H1 (cell line): ENCODE measurements around the gene SH3RF2. TPM values are rescaled to one million over a fixed set of nuclear protein-coding genes. Genes with fewer than 3 reads are reported as not detected.

Experiments used
- CTCF ChIA-PET: fragments of 300-600 bp; sonication (Branson Sonifier 250); formaldehyde crosslinking; loops from one replicate; lab custom pipeline; 2021; ENCODE audit not compliant: partially characterized antibody; lab: Charles Lee
- POLR2A ChIA-PET: fragments of 300-600 bp; sonication (Branson Sonifier 250); formaldehyde crosslinking; loops from one replicate; lab custom pipeline; 2021; ENCODE audit warnings: inconsistent platforms; ENCODE audit not compliant: partially characterized antibody; lab: Charles Lee
- DNase-seq, 2 experiments: peaks; one replicate each; pipeline versions ENCODE4 v3.0.0 to v3.0.0-alpha.2; 2010 to 2022; ENCODE audit warnings: low spot score in 2 of 2, low read depth in 1 of 2, mixed read lengths in 1 of 2
- FAIRE-seq: peaks from 2 replicates; lab custom pipeline; 2011; peaks lifted over from hg19 to GRCh38; lab: Jason Lieb, UNC
- H2AFZ ChIP-seq: 2 replicates; pipeline ENCODE4 v1.8.1; 2012; ENCODE audit warnings: low read length, inconsistent platforms
- H2AK5ac ChIP-seq: 2 replicates; pipeline ENCODE4 v1.6.1; 2013; ENCODE audit warnings: low read depth, low read length
- H2BK120ac ChIP-seq: replicated peaks from 2 replicates; pipeline ENCODE3; 2013; ENCODE audit warnings: low read depth, low read length, inconsistent platforms
- H2BK12ac ChIP-seq: 2 replicates; pipeline ENCODE4 v1.6.1; 2013; ENCODE audit warnings: low read depth, low read length
- H2BK15ac ChIP-seq: 2 replicates; pipeline ENCODE4 v1.6.1; 2013; ENCODE audit warnings: low read length
- H2BK20ac ChIP-seq: 2 replicates; pipeline ENCODE4 v1.6.1; 2013; ENCODE audit warnings: low read length
- H2BK5ac ChIP-seq: 2 replicates; pipeline ENCODE4 v1.6.1; 2013; ENCODE audit warnings: low read depth, low read length
- H3K14ac ChIP-seq: 2 replicates; pipeline ENCODE4 v1.6.1; 2013; ENCODE audit warnings: inconsistent platforms; ENCODE audit not compliant: insufficient read length
- H3K18ac ChIP-seq: 2 replicates; pipeline ENCODE4 v1.6.1; 2013; ENCODE audit warnings: low read length; ENCODE audit errors: extremely low read depth
- H3K23ac ChIP-seq: 2 replicates; pipeline ENCODE4 v1.6.1; 2013; ENCODE audit warnings: inconsistent platforms; ENCODE audit not compliant: insufficient read length
- H3K23me2 ChIP-seq: 2 replicates; pipeline ENCODE4 v1.6.1; 2013; ENCODE audit warnings: low read depth, low read length
- H3K27ac ChIP-seq: 2 replicates; pipeline ENCODE4 v1.6.1; 2011; ENCODE audit warnings: low read depth, low read length, inconsistent platforms
- H3K27me3 ChIP-seq, 4 experiments: replicated peaks in 1 of 4; 1 replicate in 1 of 4; 2 replicates in 3 of 4; pipeline versions ENCODE4 v1.6.1 to v1.8.1; 2011 to 2013; ENCODE audit warnings: low read length in 3 of 4, mild to moderate bottlenecking in 3 of 4, inconsistent platforms in 2 of 4, mixed read lengths in 2 of 4, moderate library complexity in 1 of 4; ENCODE audit not compliant: control insufficient read depth in 3 of 4, insufficient read depth in 3 of 4; ENCODE audit errors: extremely low read depth in 1 of 4
- H3K36me3 ChIP-seq, 4 experiments: 2 replicates each; pipeline versions ENCODE4 v1.6.1 to v1.8.1; 2011 to 2013; ENCODE audit warnings: mild to moderate bottlenecking in 4 of 4, low read length in 3 of 4, moderate library complexity in 2 of 4, control low read depth in 1 of 4, inconsistent platforms in 1 of 4; ENCODE audit not compliant: insufficient read depth in 4 of 4, control insufficient read depth in 2 of 4
- H3K4ac ChIP-seq: replicated peaks from 2 replicates; pipeline ENCODE3; 2013; ENCODE audit warnings: low read length, low read depth, mixed read lengths, inconsistent platforms; ENCODE audit not compliant: insufficient read length
- H3K4me1 ChIP-seq, 4 experiments: replicated peaks in 1 of 4; 1 replicate in 1 of 4; 2 replicates in 3 of 4; pipeline versions ENCODE4 v1.6.1 to v1.8.1; 2011 to 2013; ENCODE audit warnings: low read length in 3 of 4, inconsistent platforms in 2 of 4, mixed read lengths in 1 of 4; ENCODE audit not compliant: insufficient read depth in 4 of 4, control insufficient read depth in 3 of 4
- H3K4me2 ChIP-seq, 2 experiments: 2 replicates each; pipeline versions ENCODE4 v1.6.1 to v1.8.1; 2011 to 2013; ENCODE audit warnings: low read depth in 2 of 2, low read length in 2 of 2, control low read depth in 1 of 2, inconsistent platforms in 1 of 2, mild to moderate bottlenecking in 1 of 2; ENCODE audit not compliant: insufficient read depth in 1 of 2
- H3K4me3 ChIP-seq, 4 experiments: fragments of 200-600, 300-600 bp in 1 of 4; sonication (generic), shearing (Covaris generic), sonication (Bioruptor Twin) in 1 of 4; 2 replicates each; pipeline versions ENCODE4 v1.5.1 to v1.8.1; 2011 to 2016; ENCODE audit warnings: low read length in 4 of 4, low read depth in 3 of 4, control low read depth in 2 of 4, inconsistent platforms in 2 of 4, mild to moderate bottlenecking in 2 of 4, mixed read lengths in 1 of 4, moderate library complexity in 1 of 4; ENCODE audit not compliant: insufficient read depth in 2 of 4; ENCODE audit errors: extremely low read depth in 1 of 4
- H3K56ac ChIP-seq: replicated peaks from 2 replicates; pipeline ENCODE3; 2013; ENCODE audit warnings: low read depth, mild to moderate bottlenecking, mixed read lengths, low read length, inconsistent platforms; ENCODE audit not compliant: insufficient read length
- H3K79me1 ChIP-seq: 2 replicates; pipeline ENCODE4 v1.6.1; 2013; ENCODE audit warnings: low read depth, low read length, control low read depth
- H3K79me2 ChIP-seq, 2 experiments: 2 replicates each; pipeline versions ENCODE4 v1.6.1 to v1.8.1; 2012 to 2013; ENCODE audit warnings: low read length in 2 of 2, mild to moderate bottlenecking in 2 of 2, inconsistent platforms in 1 of 2; ENCODE audit not compliant: insufficient read depth in 2 of 2, control insufficient read depth in 1 of 2
- H3K9ac ChIP-seq, 4 experiments: replicated peaks in 1 of 4; 1 replicate in 1 of 4; 2 replicates in 3 of 4; pipeline versions ENCODE4 v1.6.1 to v1.8.1; 2011 to 2013; ENCODE audit warnings: low read depth in 3 of 4, low read length in 3 of 4, control low read depth in 2 of 4, mild to moderate bottlenecking in 2 of 4, moderate library complexity in 2 of 4, inconsistent platforms in 1 of 4; ENCODE audit errors: extremely low read depth in 1 of 4
- H3K9me3 ChIP-seq, 2 experiments: 2 replicates each; pipeline versions ENCODE4 v1.6.1 to v1.8.1; 2012 to 2013; ENCODE audit warnings: mild to moderate bottlenecking in 2 of 2, moderate library complexity in 2 of 2, control low read depth in 1 of 2, inconsistent platforms in 1 of 2, low read depth in 1 of 2, low read length in 1 of 2, mixed read lengths in 1 of 2; ENCODE audit not compliant: insufficient read depth in 2 of 2
- H4K20me1 ChIP-seq, 2 experiments: replicated peaks in 1 of 2; 2 replicates each; pipeline versions ENCODE3 to v1.8.1; 2011 to 2013; ENCODE audit warnings: inconsistent platforms in 2 of 2, low read length in 2 of 2, mild to moderate bottlenecking in 1 of 2; ENCODE audit not compliant: insufficient read depth in 2 of 2, control insufficient read depth in 1 of 2
- H4K5ac ChIP-seq: 2 replicates; pipeline ENCODE4 v1.6.1; 2013; ENCODE audit warnings: low read length, low read depth, mixed read lengths, inconsistent platforms; ENCODE audit not compliant: insufficient read length
- H4K8ac ChIP-seq: 2 replicates; pipeline ENCODE4 v1.8.0; 2013; ENCODE audit warnings: mild to moderate bottlenecking, moderate library complexity, low read length, inconsistent platforms; ENCODE audit not compliant: insufficient read depth; ENCODE audit errors: extremely low read depth
- H4K91ac ChIP-seq: replicated peaks from 2 replicates; pipeline ENCODE3; 2013; ENCODE audit warnings: low read length, mixed read lengths, inconsistent platforms; ENCODE audit not compliant: insufficient read length
- BACH1 ChIP-seq: IDR thresholded peaks from 2 replicates; pipeline ENCODE4 v1.6.1; 2012; ENCODE audit warnings: low read length, improper control_type of control experiment
- CHD1 ChIP-seq: IDR thresholded peaks from 2 replicates; pipeline ENCODE4 v1.6.1; 2012; ENCODE audit warnings: low read depth, low read length, improper control_type of control experiment
- CREB1 ChIP-seq: IDR thresholded peaks from 2 replicates; pipeline ENCODE4 v1.6.1; 2012; ENCODE audit warnings: inconsistent platforms
- GABPA ChIP-seq: IDR thresholded peaks from 2 replicates; pipeline ENCODE4 v1.6.1; 2011; ENCODE audit warnings: mild to moderate bottlenecking, low read length, moderate library complexity, borderline replicate concordance; ENCODE audit not compliant: insufficient read depth
- NRF1 ChIP-seq: IDR thresholded peaks from 2 replicates; pipeline ENCODE4 v1.6.1; 2011; ENCODE audit warnings: mild to moderate bottlenecking, low read depth, low read length, improper control_type of control experiment
- POU5F1 ChIP-seq: IDR thresholded peaks from 2 replicates; pipeline ENCODE4 v1.6.1; 2011; ENCODE audit warnings: low read depth, mild to moderate bottlenecking, low read length, moderate library complexity
- RBBP5 ChIP-seq: IDR thresholded peaks from 2 replicates; pipeline ENCODE4 v1.7.1; 2012; ENCODE audit warnings: low read depth, mild to moderate bottlenecking, inconsistent platforms, low read length, moderate library complexity, borderline replicate concordance
- RXRA ChIP-seq: IDR thresholded peaks from 2 replicates; pipeline ENCODE4 v1.6.1; 2011; ENCODE audit warnings: low read depth, mild to moderate bottlenecking, low read length, moderate library complexity; ENCODE audit not compliant: insufficient read depth
- SAP30 ChIP-seq: fragments of 300-600 bp; sonication (generic); IDR thresholded peaks from 2 replicates; pipeline ENCODE4 v1.7.1; 2012; ENCODE audit warnings: low read length, moderate library complexity, mild to moderate bottlenecking, inconsistent platforms; ENCODE audit not compliant: insufficient read depth, insufficient replicate concordance
- TCF12 ChIP-seq: IDR thresholded peaks from 2 replicates; pipeline ENCODE4 v1.6.1; 2011; ENCODE audit warnings: low read depth, mild to moderate bottlenecking, low read length
- WGBS, 2 experiments: shearing (Covaris generic) in 1 of 2; methylation state at CpG; one replicate each; pipeline versions ENCODE4 v1.1.6 to v1.1.7; 2013 to 2015; ENCODE audit warnings: low lambda C conversion rate in 2 of 2, mixed read lengths in 2 of 2, inconsistent platforms in 1 of 2, low coverage in 1 of 2, missing lambda C conversion rate in 1 of 2; ENCODE audit not compliant: insufficient replicate concordance in 2 of 2, insufficient coverage in 1 of 2, insufficient read length in 1 of 2; ENCODE audit errors: extremely low coverage in 1 of 2, missing lambda C conversion rate in 1 of 2; 5-methylcytosine and 5-hydroxymethylcytosine counted together
- polyA plus RNA-seq, 7 experiments: library from polyadenylated mRNA; depleted of rRNA in 3 of 7; stranded (reverse) in 5 of 7; unstranded in 2 of 7; fragments of >200 nt in 5 of 7; fragments of 200-250 nt in 2 of 7; gene quantifications; 1 replicate in 5 of 7; 2 replicates in 1 of 7; 4 replicates in 1 of 7; pipeline versions ENCODE4 v1.2.1 to v1.2.3, GENCODE V29; 2011 to 2013; ENCODE audit warnings: missing spikeins in 2 of 7, mixed read lengths in 2 of 7
- total RNA-seq: library from RNA; stranded (reverse); fragmentation: NEBNext Ultra II Directional; extraction: Animal tissue kit (Norgen Biotek cat#: 25700); gene quantifications from 2 replicates; pipeline ENCODE4 v1.2.1, GENCODE V29; 2021
- TF ChIP-seq, protein P1 (sequence below): IDR thresholded peaks from 2 replicates; pipeline ENCODE4 v1.6.1; 2011; ENCODE audit warnings: low read length, improper control_type of control experiment
- TF ChIP-seq, protein P2 (sequence below): IDR thresholded peaks from 2 replicates; pipeline ENCODE4 v1.6.1; 2012; ENCODE audit warnings: inconsistent platforms

Gene SH3RF2
- total and polyA plus RNA-seq, 2 of the 8 experiments (the other 6 are each of a cell fraction or from before 2014, with no cell fraction given) = 0.80 to 0.95 TPM

DNA sequence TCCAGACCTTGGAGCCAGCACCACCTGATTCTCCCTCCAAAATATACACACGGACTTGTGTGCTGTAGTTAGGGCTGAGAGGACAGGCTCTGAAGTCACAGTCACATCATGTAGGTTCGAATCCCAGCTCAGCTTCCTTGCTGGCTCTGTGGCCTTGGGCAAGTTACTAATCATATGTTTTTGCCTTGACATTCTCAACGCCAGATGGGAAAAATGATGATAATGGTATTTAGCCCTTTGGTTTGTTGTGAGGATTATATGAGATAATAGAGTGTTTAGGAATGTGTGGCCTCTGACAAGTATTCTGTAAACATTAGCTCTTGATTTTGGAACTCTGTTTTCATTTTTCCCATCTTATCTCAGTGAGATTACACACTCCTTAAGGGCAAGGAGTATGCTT is 96.5 kb downstream of the SH3RF2 start:
- Histone ChIP-seq H3K9me3 (no peaks in the 10 kb centered on the region), H3K9ac (no peak overlapping the region; a peak in 1 of 7 replicates), H3K36me3 (no peaks in the 10 kb centered on the region), H3K79me2 (no peaks in the 10 kb centered on the region), H3K14ac (no peak overlapping the region), H3K4ac (no peak overlapping the region), H4K91ac (no peak overlapping the region), H3K27me3 (no peaks in the 10 kb centered on the region), H2BK20ac (no peak overlapping the region), H2AK5ac (no peak overlapping the region), H2BK5ac (no peak overlapping the region), H3K23ac (no peak overlapping the region), H3K18ac (no peak overlapping the region), H4K20me1 (no peaks in the 10 kb centered on the region), H2BK120ac (no peak overlapping the region), H3K4me2 (no peak overlapping the region), H2BK12ac (no peak overlapping the region), H2BK15ac (no peak overlapping the region), H3K23me2 (no peaks in the 10 kb centered on the region), H4K5ac (no peak overlapping the region), H3K4me1 (peaks cover 0 to 12% (median under 1%) of the 10 kb centered on the region in 4 experiments; a peak in 3 of 7 replicates), H3K56ac (no peak overlapping the region), H3K27ac (no peak overlapping the region), H2AFZ (no peak overlapping the region), H3K79me1 (no peaks in the 10 kb centered on the region), H3K4me3 (no peak overlapping the region), H4K8ac (no peak overlapping the region)
- FAIRE-seq (no peak), DNase-seq (no peak)
- TF ChIP-seq RBBP5 = no peak
- TF ChIP-seq POU5F1 = no peak
- TF ChIP-seq NRF1 = no peak
- no peak for TF ChIP-seq CREB1
- TF ChIP-seq, protein P1, sequence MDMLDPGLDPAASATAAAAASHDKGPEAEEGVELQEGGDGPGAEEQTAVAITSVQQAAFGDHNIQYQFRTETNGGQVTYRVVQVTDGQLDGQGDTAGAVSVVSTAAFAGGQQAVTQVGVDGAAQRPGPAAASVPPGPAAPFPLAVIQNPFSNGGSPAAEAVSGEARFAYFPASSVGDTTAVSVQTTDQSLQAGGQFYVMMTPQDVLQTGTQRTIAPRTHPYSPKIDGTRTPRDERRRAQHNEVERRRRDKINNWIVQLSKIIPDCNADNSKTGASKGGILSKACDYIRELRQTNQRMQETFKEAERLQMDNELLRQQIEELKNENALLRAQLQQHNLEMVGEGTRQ = no peak
- TF ChIP-seq, protein P2, sequence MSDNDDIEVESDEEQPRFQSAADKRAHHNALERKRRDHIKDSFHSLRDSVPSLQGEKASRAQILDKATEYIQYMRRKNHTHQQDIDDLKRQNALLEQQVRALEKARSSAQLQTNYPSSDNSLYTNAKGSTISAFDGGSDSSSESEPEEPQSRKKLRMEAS = no peak
- TF ChIP-seq TCF12 = no peak
- no peak for TF ChIP-seq BACH1
- TF ChIP-seq SAP30 = no peak
- no peak for TF ChIP-seq GABPA
- no peak for TF ChIP-seq CHD1
- TF ChIP-seq RXRA = no peak
- POLR2A ChIA-PET = no interaction called here
- 89% methylated on average over 3 of the region's 3 CpGs; no CpG with 5 or more reads in 1 of the 2 experiments for WGBS, 2 experiments
- CTCF ChIA-PET = interaction anchor here (1.2 to 3.9 kb wide), 5 partner anchors 8 to 312 kb away, joined by 3 to 31 read pairs (median 4); no protein-coding TSS in a partner anchor
